ENCODE results near the gene RHBDF2. TPM values are rescaled to one million over a fixed set of nuclear protein-coding genes. Genes with fewer than 3 reads are reported as not detected.

The RHBDF2 gene
- total RNA-seq, 1 donor from 2014 or later, result 11.8 TPM

GRCh38 chr17:76543482-76543825, 42.2 kb upstream of the RHBDF2 start:
- DNase-seq (ENCODE audit: low spot score, unreplicated experiment), result no peak
- TF ChIP-seq, protein P1, sequence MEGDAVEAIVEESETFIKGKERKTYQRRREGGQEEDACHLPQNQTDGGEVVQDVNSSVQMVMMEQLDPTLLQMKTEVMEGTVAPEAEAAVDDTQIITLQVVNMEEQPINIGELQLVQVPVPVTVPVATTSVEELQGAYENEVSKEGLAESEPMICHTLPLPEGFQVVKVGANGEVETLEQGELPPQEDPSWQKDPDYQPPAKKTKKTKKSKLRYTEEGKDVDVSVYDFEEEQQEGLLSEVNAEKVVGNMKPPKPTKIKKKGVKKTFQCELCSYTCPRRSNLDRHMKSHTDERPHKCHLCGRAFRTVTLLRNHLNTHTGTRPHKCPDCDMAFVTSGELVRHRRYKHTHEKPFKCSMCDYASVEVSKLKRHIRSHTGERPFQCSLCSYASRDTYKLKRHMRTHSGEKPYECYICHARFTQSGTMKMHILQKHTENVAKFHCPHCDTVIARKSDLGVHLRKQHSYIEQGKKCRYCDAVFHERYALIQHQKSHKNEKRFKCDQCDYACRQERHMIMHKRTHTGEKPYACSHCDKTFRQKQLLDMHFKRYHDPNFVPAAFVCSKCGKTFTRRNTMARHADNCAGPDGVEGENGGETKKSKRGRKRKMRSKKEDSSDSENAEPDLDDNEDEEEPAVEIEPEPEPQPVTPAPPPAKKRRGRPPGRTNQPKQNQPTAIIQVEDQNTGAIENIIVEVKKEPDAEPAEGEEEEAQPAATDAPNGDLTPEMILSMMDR (IDR thresholded peaks at IDR 0.05; ENCODE audit: unreplicated experiment), result no peak
- Mint-ChIP-seq H3K9me3 (ENCODE audit: low read depth) (no peaks in the 10 kb centered on the region), H3K27ac (no peak overlapping the region), H3K4me3 (ENCODE audit: low read depth) (no peak overlapping the region), H3K36me3 (ENCODE audit: insufficient read depth) (no peaks in the 10 kb centered on the region), H3K4me1 (ENCODE audit: low read depth) (peaks cover 18% of the 10 kb centered on the region), H3K27me3 (peaks cover 53% of the 10 kb centered on the region)

- Mint-ChIP-seq H3K27me3 (peaks cover 55% of the 10 kb centered on the region), H3K4me1 (ENCODE audit: low read depth) (peaks cover 18% of the 10 kb centered on the region), H3K9me3 (ENCODE audit: low read depth) (no peaks in the 10 kb centered on the region), H3K27ac (no peak overlapping the region), H3K36me3 (ENCODE audit: insufficient read depth) (no peaks in the 10 kb centered on the region), H3K4me3 (ENCODE audit: low read depth) (no peak overlapping the region)
- no peak for DNase-seq (ENCODE audit: low spot score, unreplicated experiment)
- TF ChIP-seq, protein P1 (IDR thresholded peaks at IDR 0.05; ENCODE audit: unreplicated experiment), result no peak
Observed at GRCh38 chr17:76542984-76543383, 41.8 kb upstream of the RHBDF2 start.

DNA sequence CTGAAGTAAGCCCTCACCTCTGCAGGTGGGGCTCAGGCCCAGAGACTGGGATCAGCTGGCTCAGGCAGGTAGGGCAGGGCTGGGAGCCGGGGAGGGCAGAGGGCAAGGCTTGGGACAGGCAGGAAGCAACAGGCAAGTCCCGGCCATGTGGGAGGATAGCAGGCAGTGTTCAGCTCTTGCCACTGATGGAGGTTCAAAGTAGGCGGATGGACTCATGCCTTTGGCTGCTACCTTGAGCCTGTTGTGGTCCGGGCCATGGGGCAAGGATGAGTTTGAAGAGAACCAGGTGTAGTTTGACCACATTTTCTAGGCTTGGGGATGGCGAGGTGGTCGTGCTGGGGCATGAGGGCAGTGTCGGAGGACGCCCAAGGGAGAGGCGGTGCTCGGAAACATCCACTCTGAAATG, 41.3 kb upstream of the RHBDF2 start:
- no peaks in the 10 kb centered on the region for H3K9me3 Mint-ChIP-seq (ENCODE audit: low read depth)
- no peak for DNase-seq (ENCODE audit: low spot score, unreplicated experiment)
- no peaks in the 10 kb centered on the region for H3K36me3 Mint-ChIP-seq (ENCODE audit: insufficient read depth)
- H3K27me3 Mint-ChIP-seq, result peaks cover 55% of the 10 kb centered on the region
- no peak overlapping the region for H3K4me3 Mint-ChIP-seq (ENCODE audit: low read depth)
- TF ChIP-seq, protein P1 (IDR thresholded peaks at IDR 0.05; ENCODE audit: unreplicated experiment), result no peak
- no peak overlapping the region for H3K27ac Mint-ChIP-seq
- peaks cover 18% of the 10 kb centered on the region for H3K4me1 Mint-ChIP-seq (ENCODE audit: low read depth)

DNA sequence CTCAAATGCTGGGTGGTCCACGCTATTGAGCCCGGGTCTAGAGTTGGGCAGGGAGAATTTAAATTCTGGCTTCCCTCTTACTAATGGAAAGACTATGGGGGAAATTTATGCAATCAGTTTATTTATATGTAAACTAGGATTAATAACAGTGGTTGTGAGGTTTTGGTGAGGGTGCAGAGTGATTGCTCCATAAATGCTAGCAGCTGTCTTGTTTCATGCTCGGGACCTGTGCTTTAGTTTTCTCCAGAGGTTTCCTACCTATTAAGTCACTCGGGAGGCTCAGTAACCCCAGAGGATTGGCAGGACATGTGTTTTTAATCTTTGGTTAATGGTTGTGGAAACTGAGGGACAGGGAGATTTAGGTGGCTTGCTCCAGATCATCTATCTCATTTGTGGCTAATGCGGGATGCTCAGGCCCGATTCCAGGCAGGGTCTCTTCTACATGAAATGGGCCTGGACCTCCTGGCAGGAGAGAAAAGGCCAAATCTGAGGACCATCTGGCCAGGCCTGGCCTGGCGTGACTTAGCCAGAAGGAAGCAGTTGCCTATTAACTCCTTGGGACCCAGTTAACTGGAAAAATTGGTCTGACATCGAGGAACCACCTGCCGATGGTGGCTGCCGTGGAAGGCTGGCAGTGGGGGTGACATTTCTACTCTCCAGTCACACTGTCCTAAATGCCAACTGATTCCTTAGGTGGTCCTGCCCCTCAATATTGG, 40.7 kb upstream of the RHBDF2 start:
- TF ChIP-seq, protein P1 (IDR thresholded peaks at IDR 0.05; ENCODE audit: unreplicated experiment), result no peak
- Mint-ChIP-seq H3K4me3 (ENCODE audit: low read depth) (no peak overlapping the region), H3K36me3 (ENCODE audit: insufficient read depth) (no peaks in the 10 kb centered on the region), H3K9me3 (ENCODE audit: low read depth) (no peaks in the 10 kb centered on the region), H3K27ac (no peak overlapping the region), H3K4me1 (ENCODE audit: low read depth) (peaks cover 17% of the 10 kb centered on the region), H3K27me3 (peaks cover 60% of the 10 kb centered on the region)
- DNase-seq (ENCODE audit: low spot score, unreplicated experiment), result no peak

GRCh38 chr17:76540381-76541300, 39.4 kb upstream of the RHBDF2 start:
- H3K36me3 Mint-ChIP-seq (ENCODE audit: insufficient read depth), result no peaks in the 10 kb centered on the region
- peaks cover 69% of the 10 kb centered on the region for H3K27me3 Mint-ChIP-seq
- peak; percentile 76 for DNase-seq (ENCODE audit: low spot score, unreplicated experiment)
- H3K4me1 Mint-ChIP-seq (ENCODE audit: low read depth), result peaks cover 10% of the 10 kb centered on the region
- H3K4me3 Mint-ChIP-seq (ENCODE audit: low read depth), result peak overlapping the region; percentile 72
- no peaks in the 10 kb centered on the region for H3K9me3 Mint-ChIP-seq (ENCODE audit: low read depth)
- H3K27ac Mint-ChIP-seq, result peak overlapping the region; percentile 48
- TF ChIP-seq, protein P1 (IDR thresholded peaks at IDR 0.05; ENCODE audit: unreplicated experiment), result peak; percentile 28
